WERI-Rb-1 (cell line): Measurements from ENCODE around the gene TNRC6B.

ENCODE experiments used
- DNase-seq: peaks from one replicate; pipeline ENCODE4 v3.0.0-alpha.2; 2020
- H3K27ac ChIP-seq: fragments of 250-450 bp; sonication (Bioruptor Pico); 2 replicates; pipeline ENCODE4 v1.5.1; 2020; ENCODE audit warnings: mild to moderate bottlenecking, moderate library complexity
- H3K27me3 ChIP-seq: fragments of 250-450 bp; sonication (Bioruptor Pico); 2 replicates; pipeline ENCODE4 v1.5.1; 2021; ENCODE audit warnings: mild to moderate bottlenecking, low read depth, moderate library complexity; ENCODE audit not compliant: insufficient read depth, severe bottlenecking
- H3K36me3 ChIP-seq: fragments of 250-450 bp; sonication (Bioruptor Pico); 2 replicates; pipeline ENCODE4 v1.5.1; 2020; ENCODE audit warnings: mild to moderate bottlenecking, moderate library complexity
- H3K4me3 ChIP-seq: 2 replicates; pipeline ENCODE4 v1.5.1; 2011; ENCODE audit warnings: low read depth, mild to moderate bottlenecking, control low read depth, low read length
- H3K9me3 ChIP-seq: fragments of 250-450 bp; sonication (Bioruptor Pico); 2 replicates; pipeline ENCODE4 v1.5.1; 2021; ENCODE audit warnings: mild to moderate bottlenecking, moderate library complexity; ENCODE audit not compliant: severe bottlenecking
- TF ChIP-seq, protein P1 (sequence below): IDR thresholded peaks from 2 replicates; pipeline ENCODE4 v1.5.1; 2011; ENCODE audit warnings: low read depth, mild to moderate bottlenecking, control low read depth, inconsistent platforms, low read length

The TNRC6B gene

DNA sequence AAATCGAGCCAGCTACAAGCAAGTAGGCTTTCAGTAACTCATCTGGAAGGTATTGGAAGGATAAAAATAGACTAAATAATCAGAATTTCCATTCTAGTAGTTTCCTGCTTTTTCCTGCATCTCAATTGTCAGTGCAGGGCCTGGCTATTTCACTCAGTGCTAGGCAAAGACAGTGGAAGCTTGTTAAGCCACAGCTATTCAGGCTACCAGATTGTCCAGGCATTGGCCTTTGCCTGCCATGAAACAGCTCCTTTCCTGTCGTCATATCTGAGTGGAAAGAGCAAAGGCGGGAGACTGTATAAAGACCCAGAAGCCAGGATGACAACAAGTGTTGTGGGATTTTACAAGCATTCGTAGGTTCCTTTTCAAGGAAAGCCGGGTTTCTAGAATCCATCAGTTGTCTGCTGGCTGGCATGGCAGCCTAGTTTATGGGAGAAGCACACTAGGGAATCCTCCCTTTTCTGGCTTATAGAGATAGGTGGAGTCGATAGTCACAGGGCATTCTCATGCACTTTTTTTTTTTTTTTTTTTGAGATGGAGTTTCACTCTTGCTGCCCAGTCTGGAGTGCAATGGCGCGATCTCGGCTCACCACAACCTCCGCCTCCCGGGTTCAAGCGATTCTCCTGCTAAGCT, 2.0 kb upstream of the TNRC6B start:
- H3K36me3 ChIP-seq: no peaks in the 10 kb centered on the region
- TF ChIP-seq, protein P1, sequence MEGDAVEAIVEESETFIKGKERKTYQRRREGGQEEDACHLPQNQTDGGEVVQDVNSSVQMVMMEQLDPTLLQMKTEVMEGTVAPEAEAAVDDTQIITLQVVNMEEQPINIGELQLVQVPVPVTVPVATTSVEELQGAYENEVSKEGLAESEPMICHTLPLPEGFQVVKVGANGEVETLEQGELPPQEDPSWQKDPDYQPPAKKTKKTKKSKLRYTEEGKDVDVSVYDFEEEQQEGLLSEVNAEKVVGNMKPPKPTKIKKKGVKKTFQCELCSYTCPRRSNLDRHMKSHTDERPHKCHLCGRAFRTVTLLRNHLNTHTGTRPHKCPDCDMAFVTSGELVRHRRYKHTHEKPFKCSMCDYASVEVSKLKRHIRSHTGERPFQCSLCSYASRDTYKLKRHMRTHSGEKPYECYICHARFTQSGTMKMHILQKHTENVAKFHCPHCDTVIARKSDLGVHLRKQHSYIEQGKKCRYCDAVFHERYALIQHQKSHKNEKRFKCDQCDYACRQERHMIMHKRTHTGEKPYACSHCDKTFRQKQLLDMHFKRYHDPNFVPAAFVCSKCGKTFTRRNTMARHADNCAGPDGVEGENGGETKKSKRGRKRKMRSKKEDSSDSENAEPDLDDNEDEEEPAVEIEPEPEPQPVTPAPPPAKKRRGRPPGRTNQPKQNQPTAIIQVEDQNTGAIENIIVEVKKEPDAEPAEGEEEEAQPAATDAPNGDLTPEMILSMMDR: no peak
- H3K4me3 ChIP-seq: no peak overlapping the region
- H3K27ac ChIP-seq: no peak overlapping the region
- H3K9me3 ChIP-seq: no peaks in the 10 kb centered on the region
- no peak for DNase-seq
- no peaks in the 10 kb centered on the region for H3K27me3 ChIP-seq

DNA sequence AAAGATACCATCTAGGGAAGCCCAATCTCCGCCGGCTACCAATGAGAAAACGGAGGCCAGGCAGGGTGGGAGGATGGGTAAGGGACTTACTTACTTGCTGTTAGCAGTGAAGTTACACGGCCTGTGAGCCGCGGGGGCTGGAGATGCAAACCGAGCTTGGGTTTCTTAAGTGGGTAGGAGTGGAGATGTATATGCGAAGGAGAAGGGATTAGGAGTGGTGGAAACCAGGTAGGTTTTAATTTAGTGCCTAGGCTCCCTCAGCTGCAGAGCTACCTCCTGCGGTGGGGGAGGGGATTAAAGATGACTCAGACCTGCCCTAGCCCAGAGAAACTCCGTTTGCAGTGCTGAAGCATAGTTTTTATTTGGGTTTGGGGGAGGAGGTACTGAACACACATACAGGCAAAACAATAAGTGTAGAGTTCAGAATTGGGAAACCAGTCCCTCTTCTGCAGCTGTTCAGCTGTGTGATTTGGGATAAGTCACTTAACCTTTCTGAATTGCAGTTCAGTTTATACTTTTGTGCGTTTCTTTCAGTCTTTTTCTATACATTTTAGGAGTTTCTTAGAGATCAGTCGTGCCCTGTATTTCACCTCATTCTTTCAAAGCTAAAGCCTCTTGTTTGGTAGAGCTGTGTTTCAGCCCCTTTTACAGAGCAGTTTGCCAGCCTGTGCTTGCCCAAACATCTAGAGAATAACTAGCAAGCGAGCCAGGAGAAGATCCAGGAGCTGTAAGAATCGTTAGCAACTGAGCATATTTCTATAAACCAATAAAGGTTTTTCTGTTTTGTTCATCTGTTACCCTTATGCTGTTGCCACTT, 596 bp upstream of the TNRC6B start:
- DNase-seq: peak; percentile 65
- peak overlapping the region; percentile 99 for H3K4me3 ChIP-seq

DNA sequence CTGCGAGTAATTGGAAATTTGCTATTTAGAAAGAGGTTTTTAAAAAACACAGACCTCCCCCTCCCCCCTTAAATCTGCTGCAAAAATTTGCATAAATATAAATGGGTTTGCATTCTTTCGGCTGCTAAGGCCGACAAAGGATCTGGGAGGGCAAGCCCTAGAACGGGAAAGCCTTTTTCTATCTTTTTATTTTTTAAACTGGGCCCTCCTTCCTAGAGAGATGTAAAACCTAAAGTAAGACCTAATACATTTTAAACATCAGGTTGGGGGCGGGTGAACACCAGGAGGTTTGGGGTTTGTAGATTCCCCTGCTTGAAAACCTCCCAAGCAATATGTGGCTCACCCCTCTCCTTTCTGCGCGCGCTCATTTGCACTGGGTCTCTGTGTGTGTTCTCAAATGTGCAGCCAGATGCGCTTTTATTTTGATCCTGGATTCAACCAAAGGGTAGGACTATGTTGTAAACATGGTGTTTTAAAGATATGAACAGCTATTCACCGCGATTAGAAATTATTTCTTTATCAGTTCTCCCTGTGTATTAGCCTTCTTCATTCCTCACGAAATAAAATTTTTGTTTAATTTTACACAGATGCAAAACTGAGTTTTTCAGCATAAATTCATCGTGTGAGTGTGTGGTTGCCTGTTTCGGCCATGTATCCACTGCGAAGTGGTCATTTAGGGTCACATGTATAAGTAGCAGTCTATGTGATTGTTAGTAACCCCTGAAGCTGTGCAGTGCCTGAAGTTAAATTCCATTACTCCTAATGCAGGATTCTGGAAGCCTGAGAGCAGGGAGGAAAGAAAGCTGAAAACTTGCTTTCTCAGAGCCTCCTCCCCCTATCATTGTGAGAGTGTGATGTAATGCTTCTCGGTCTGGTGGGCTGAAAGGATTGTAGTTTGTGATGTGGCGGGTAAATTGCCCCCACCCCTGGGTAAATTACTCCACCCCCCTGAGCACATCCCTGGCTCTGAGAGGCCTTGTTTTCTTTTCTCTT, 988 bp downstream of the TNRC6B start:
- H3K36me3 ChIP-seq: no peaks in the 10 kb centered on the region
- H3K9me3 ChIP-seq: no peaks in the 10 kb centered on the region
- peak overlapping the region; percentile 85 for H3K27ac ChIP-seq
- TF ChIP-seq, protein P1: no peak
- no peaks in the 10 kb centered on the region for H3K27me3 ChIP-seq
- H3K4me3 ChIP-seq: peak overlapping the region; percentile 99
- peak; percentile 17 for DNase-seq

More for the DNA sequence above, 596 bp upstream of the TNRC6B start:
- peak overlapping the region; percentile 48 for H3K27ac ChIP-seq
- no peaks in the 10 kb centered on the region for H3K36me3 ChIP-seq
- TF ChIP-seq, protein P1: no peak
- H3K27me3 ChIP-seq: no peaks in the 10 kb centered on the region
- H3K9me3 ChIP-seq: no peaks in the 10 kb centered on the region

DNA sequence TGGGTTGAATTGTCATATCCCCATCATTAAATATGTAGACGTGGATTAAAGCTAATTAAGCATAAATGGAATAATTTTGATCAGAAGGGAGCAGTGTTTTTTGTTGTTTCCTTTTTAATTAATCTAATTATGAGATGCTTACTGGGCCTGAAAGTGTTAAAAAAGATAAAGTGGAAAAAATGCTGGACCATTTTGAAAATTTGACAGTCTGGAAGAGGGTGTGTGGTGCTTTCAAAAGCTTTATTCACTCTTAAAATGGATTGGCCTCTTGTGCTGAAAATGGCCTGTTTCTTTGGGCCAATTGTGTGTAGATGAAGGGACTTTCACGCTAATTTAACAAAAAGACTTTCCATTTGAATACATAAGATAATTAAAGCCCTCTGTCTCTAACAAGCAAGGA, 1.8 kb downstream of the TNRC6B start:
- Histone ChIP-seq H3K36me3 (no peaks in the 10 kb centered on the region), H3K27ac (no peak overlapping the region), H3K27me3 (no peaks in the 10 kb centered on the region), H3K9me3 (no peaks in the 10 kb centered on the region), H3K4me3 (no peak overlapping the region; the same call in 1 of the 2 replicates)
- no peak for DNase-seq
- TF ChIP-seq, protein P1: no peak

DNA sequence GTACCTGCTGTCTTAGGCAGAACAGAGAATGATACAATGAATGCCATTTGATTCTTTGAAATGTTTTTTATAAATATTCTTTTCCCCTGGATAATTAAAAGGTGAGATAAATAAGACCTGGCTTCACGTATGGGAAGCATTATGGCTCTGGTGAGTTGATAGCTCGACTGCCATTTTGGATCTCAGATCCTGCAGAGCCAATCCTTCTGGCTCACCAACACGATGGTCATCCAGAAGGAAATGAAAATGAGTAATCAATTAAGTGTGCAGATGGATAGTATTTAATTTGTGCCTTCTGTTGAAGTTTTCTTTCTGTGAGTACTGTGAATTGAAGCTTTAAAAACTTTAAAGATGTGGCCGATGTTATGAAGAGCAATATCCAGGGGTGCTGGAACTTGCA, 2.7 kb downstream of the TNRC6B start:
- no peak for DNase-seq
- no peaks in the 10 kb centered on the region for H3K36me3 ChIP-seq
- H3K27ac ChIP-seq: no peak overlapping the region
- H3K9me3 ChIP-seq: no peaks in the 10 kb centered on the region
- TF ChIP-seq, protein P1: no peak
- no peaks in the 10 kb centered on the region for H3K27me3 ChIP-seq
- no peak overlapping the region for H3K4me3 ChIP-seq
